ENCODE results near the gene CPT1B.
"Not testable (repeated sequence)": the region's sequence is repeated elsewhere in the genome, so short reads cannot be mapped to it uniquely, and the experiment has no call there.

CPT1B gene

DNA sequence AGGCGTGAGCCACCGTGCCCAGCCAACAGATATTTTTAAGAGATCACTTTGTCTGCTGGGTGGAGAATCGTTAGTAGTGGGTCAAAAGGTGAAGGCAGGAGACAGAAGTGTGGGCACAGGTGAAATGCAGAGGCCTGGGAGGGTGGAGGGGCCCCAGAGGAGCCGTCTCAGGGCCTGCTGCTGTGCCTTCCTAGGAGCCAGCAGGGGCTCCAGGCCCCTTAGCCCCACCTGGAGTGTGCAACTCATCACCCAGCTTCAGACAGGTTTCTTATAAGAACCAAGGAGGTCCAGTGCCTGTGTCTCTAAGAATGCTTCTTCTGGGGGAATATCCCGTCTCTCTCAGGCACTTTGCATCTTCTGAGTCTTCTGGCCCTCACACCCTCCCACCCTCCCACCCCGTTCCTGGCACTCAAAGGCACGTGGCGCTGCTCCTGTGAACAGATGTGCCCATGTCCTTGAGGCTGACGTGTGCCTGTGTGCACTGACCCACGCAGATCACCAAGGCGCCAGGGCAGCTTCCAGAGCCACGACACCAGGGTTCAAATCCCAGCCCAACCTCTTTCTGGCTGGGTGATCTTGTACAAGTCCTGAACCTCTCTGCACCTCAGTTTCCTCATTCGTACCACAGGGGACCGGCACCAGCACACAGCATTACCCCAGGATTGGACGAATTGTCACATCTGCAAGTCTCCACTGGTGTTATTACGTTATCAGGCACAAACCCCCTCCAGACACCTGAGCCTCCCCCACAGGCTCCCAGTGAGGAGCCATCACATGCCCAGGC is 46.3 kb upstream of the CPT1B start:
- no peak overlapping the region for H3K27ac ChIP-seq
- DNase-seq, result no peak
- in situ Hi-C loops (cut with HindIII; ENCODE audit: low pct_ligation_motif_present, low sequenced_read_pairs), result no loop called here
- no peak overlapping the region for H3K4me3 ChIP-seq (ENCODE audit: low read depth, low read length)
- TF ChIP-seq, protein P1, sequence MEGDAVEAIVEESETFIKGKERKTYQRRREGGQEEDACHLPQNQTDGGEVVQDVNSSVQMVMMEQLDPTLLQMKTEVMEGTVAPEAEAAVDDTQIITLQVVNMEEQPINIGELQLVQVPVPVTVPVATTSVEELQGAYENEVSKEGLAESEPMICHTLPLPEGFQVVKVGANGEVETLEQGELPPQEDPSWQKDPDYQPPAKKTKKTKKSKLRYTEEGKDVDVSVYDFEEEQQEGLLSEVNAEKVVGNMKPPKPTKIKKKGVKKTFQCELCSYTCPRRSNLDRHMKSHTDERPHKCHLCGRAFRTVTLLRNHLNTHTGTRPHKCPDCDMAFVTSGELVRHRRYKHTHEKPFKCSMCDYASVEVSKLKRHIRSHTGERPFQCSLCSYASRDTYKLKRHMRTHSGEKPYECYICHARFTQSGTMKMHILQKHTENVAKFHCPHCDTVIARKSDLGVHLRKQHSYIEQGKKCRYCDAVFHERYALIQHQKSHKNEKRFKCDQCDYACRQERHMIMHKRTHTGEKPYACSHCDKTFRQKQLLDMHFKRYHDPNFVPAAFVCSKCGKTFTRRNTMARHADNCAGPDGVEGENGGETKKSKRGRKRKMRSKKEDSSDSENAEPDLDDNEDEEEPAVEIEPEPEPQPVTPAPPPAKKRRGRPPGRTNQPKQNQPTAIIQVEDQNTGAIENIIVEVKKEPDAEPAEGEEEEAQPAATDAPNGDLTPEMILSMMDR (IDR thresholded peaks at IDR 0.05; ENCODE audit: low read depth, low read length, missing control alignments), result no peak
- H3K27me3 ChIP-seq (replicated peaks), result no peaks in the 10 kb centered on the region
- no peaks in the 10 kb centered on the region for H3K36me3 ChIP-seq (replicated peaks)

DNA sequence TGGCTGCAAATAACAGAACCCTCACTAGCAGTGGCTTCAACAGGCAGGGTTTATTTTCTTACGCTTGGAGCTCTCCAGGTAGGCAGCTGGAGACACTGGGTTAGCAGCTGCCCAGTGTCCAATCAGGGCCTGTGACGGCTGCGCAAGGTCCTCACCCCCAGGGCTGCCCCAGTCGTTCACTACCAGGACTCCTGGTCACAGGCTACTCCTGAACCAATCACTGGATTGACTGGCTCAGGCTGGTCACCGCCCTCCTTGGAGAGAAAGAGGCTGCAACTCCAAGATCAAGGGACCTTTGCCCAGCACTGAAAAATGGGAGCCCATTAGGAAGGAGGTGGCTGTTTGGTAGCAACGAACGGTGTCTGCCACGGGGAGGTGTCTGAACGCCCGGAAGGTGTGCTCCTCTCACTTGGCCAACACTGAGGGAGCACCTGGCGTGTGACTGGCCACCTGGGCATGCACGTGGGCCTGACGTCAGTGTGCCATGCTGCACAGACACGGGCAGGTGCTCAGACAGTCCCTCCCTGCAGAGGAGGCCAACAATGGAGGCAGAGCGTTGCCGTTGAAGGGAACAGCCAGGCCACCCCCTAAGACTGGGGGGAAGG is 44.6 kb upstream of the CPT1B start:
- in situ Hi-C loops (cut with HindIII; ENCODE audit: low pct_ligation_motif_present, low sequenced_read_pairs), result no loop called here

DNA sequence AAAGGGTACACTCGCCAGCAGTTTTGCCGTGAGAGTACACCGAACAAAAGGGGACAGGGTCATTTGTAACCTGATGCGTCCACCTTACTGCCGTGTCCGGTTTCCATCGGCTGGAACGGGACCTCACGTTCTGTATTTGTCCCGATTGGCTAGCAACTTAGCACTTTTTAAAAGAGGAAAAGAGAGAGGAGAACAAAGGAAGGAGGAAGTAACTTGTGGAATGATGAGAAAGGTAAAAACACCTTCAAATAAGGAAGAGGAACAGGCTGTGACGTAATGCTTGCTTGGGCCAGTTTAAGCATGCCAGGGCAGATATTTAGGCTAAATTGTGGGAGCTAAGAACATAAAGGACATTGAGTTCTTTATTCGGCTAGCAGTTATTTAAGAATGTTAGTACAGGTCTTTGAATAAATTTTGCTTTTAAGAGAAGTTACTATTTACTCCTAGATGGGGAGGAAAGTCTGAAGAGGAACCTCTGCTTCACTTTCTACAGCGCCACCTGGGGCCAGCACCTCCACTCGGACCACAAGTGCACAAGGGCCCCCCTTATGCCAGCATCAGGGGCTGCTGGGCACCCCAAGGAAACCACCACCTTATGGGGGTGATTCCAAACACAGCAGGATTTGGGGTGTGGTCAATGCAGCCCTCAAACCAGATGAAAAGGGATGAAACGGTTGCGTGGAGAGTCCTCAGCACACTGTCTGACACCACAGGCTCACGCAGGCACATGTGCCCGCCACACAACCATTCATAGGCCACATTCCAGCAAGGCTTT is 43.9 kb upstream of the CPT1B start:
- TF ChIP-seq, protein P1 (IDR thresholded peaks at IDR 0.05; ENCODE audit: low read depth, low read length, missing control alignments), result peak; percentile 36
- H3K4me3 ChIP-seq (ENCODE audit: low read depth, low read length), result no peak overlapping the region
- H3K27me3 ChIP-seq (replicated peaks), result no peaks in the 10 kb centered on the region
- H3K27ac ChIP-seq, result no peak overlapping the region
- no peaks in the 10 kb centered on the region for H3K36me3 ChIP-seq (replicated peaks)
- DNase-seq, result no peak
- in situ Hi-C loops (cut with HindIII; ENCODE audit: low pct_ligation_motif_present, low sequenced_read_pairs), result no loop called here

More for the DNA sequence above, 44.6 kb upstream of the CPT1B start:
- Histone ChIP-seq H3K4me3 (ENCODE audit: low read depth, low read length) (no peak overlapping the region), H3K27me3 (replicated peaks) (no peaks in the 10 kb centered on the region), H3K27ac (no peak overlapping the region), H3K36me3 (replicated peaks) (no peaks in the 10 kb centered on the region)
- TF ChIP-seq, protein P1 (IDR thresholded peaks at IDR 0.05; ENCODE audit: low read depth, low read length, missing control alignments), result no peak
- DNase-seq, result no peak

DNA sequence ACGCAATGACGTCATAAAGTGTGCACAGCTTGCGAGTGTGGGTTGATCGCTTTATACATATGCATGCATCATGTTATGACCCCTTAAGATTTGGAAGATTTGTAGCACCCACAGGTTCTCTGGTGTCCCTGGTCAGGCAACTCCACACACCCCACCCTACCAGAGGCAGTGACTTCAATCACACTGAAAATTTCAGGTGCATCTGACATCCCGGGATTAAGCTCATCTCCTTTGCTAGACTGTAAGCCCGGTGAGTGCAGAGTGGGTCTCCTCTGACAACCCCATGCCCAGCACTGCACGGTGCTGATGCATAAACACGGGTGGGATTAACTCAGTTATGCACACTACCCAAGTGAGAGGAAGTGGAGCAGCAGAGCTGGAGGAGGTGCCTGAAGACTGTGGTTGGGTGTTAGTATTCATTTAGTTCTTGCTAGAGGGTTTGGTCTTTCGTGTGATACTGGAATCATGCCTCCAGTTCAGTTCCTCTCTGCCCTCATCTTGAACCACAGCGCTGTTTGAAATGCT is 43.2 kb upstream of the CPT1B start:
- no peak overlapping the region for H3K4me3 ChIP-seq (ENCODE audit: low read depth, low read length)
- in situ Hi-C loops (cut with HindIII; ENCODE audit: low pct_ligation_motif_present, low sequenced_read_pairs), result no loop called here
- no peaks in the 10 kb centered on the region for H3K27me3 ChIP-seq (replicated peaks)
- no peak overlapping the region for H3K27ac ChIP-seq
- no peak for DNase-seq
- no peaks in the 10 kb centered on the region for H3K36me3 ChIP-seq (replicated peaks)
- TF ChIP-seq, protein P1 (IDR thresholded peaks at IDR 0.05; ENCODE audit: low read depth, low read length, missing control alignments), result no peak

DNA sequence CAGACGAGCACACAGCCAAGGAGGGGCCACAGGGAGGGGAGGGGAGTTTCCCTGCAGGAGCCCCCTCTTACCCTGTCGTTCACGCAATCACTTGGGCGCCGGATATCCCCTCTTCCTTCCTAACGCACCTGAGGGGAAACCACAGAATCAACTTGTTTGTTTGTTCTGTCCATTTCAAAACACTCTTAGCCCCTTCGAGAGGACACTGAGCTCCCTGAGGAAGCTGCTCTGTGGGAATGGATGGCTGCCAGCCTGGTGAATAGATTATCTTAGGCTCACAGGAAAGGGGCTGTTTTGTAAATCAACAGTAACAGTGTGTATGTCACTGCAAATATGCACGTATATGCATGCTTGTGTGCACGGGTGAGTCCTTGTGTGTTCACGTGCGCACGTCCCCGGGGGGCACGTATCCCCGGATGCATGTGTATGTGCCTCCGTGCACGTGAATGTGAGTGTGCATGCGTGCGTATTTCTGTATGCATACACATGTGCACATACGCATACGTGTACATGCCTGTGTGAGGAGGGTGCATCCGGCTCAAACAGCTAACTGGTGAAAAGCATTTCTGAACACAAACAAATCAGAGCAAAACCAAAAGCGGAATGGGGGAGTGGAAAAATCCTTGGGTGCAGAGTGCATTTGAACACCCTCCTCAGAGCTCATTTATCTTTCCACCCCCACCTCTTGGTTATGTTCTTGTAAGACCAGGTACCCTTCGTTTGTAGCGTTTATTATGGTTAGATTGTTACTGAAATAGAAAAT is 42.5 kb upstream of the CPT1B start:
- Histone ChIP-seq H3K27ac (no peak overlapping the region), H3K27me3 (replicated peaks) (no peaks in the 10 kb centered on the region), H3K4me3 (ENCODE audit: low read depth, low read length) (no peak overlapping the region), H3K36me3 (replicated peaks) (no peaks in the 10 kb centered on the region)
- in situ Hi-C loops (cut with HindIII; ENCODE audit: low pct_ligation_motif_present, low sequenced_read_pairs), result no loop called here
- no peak for DNase-seq
- TF ChIP-seq, protein P1 (IDR thresholded peaks at IDR 0.05; ENCODE audit: low read depth, low read length, missing control alignments), result no peak

DNA sequence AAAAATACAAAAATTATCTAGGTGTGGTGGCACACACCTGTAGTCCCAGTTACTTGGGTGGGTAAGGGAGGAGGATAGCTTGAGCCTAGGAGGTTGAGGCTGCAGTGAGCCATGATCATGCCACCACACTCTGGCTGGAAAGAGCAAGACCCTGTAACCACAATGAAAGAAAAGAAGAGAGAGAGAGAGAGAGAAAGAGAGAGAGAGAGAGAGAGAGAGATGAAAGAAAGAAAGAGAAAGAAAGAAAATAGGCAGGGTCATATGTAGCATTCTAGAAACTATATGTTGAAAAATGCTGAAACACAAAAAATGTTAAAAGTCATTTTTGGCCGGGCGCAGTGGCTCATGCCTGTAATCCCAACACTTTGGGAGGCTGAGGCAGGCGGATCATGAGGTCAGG is 36.1 kb upstream of the CPT1B start:
- H3K27ac ChIP-seq; H3K27me3 ChIP-seq (replicated peaks); DNase-seq; H3K36me3 ChIP-seq (replicated peaks); H3K4me3 ChIP-seq (ENCODE audit: low read depth, low read length); in situ Hi-C loops (cut with HindIII; ENCODE audit: low pct_ligation_motif_present, low sequenced_read_pairs): not testable (repeated sequence)

All from brain microvascular endothelial cell (primary cell).